ENCODE measurements around the gene SLC4A7. TPM values are rescaled to one million over a fixed set of nuclear protein-coding genes. Genes with fewer than 3 reads are reported as not detected.

SLC4A7 gene
- total and polyA plus RNA-seq, 2 donors (not counting 3 experiments of a cell fraction or from before 2014, with no cell fraction given), result 7.8 to 50.9 TPM

- H4K20me1 ChIP-seq (replicated peaks; ENCODE audit: control insufficient read depth, extremely low read depth, insufficient read depth, low read length), result no peaks in the 10 kb centered on the region
- H3K36me3 ChIP-seq (ENCODE audit: control insufficient read depth in 2 of 2, extremely low read depth in 1 of 2, insufficient read depth in 2 of 2, low read length in 2 of 2), result no peaks in the 10 kb centered on the region
- BruUV-seq (replicated peaks), result no TSS peak
- intact Hi-C loops (cut with micrococcal nuclease) (no loop called here), dilution Hi-C loops (cut with MboI; ENCODE audit: extremely low pct_ligation_motif_present, low sequenced_read_pairs) (no loop called here)
- FAIRE-seq (no peak), DNase-seq (ENCODE audit: low read depth, low spot score) (peak; percentile 29)
- TF ChIP-seq JUN (IDR thresholded peaks at IDR 0.05; ENCODE audit: borderline replicate concordance, insufficient read depth, insufficient read length, low read depth) (no peak), CTCF (IDR thresholded peaks at IDR 0.05; ENCODE audit: extremely low read depth in 1 of 2, insufficient read depth in 1 of 2, low read depth in 1 of 2, low read length in 2 of 2) (no peak), GATA2 (IDR thresholded peaks at IDR 0.05; ENCODE audit: insufficient read depth, insufficient read length, low read depth, low read length) (no peak), POLR2AphosphoS5 (IDR thresholded peaks at IDR 0.05; ENCODE audit: insufficient read depth, low read depth, low read length) (no peak), MAX (IDR thresholded peaks at IDR 0.05; ENCODE audit: insufficient read depth, insufficient read length) (no peak), POLR2A (IDR thresholded peaks at IDR 0.05; ENCODE audit: low read depth, low read length) (no peak), EZH2 (IDR thresholded peaks at IDR 0.05; ENCODE audit: borderline replicate concordance, low read depth, low read length, severe bottlenecking) (no peak), MYC (IDR thresholded peaks at IDR 0.05; ENCODE audit: low read depth, low read length) (no peak), FOS (IDR thresholded peaks at IDR 0.05; ENCODE audit: borderline replicate concordance, insufficient read depth, low read length) (no peak)
- no peaks in the 10 kb centered on the region for H3K79me2 ChIP-seq (ENCODE audit: control insufficient read depth, insufficient read depth, low read length)
- no peaks in the 10 kb centered on the region for H3K27me3 ChIP-seq (ENCODE audit: control insufficient read depth in 2 of 2, insufficient read depth in 2 of 2, low read length in 2 of 2)
- H2AFZ ChIP-seq (ENCODE audit: low read depth, low read length), result peak overlapping the region; percentile 92
- peak overlapping the region; percentile 78 for H3K9ac ChIP-seq (replicated peaks; ENCODE audit: extremely low read depth, insufficient read depth, low read length)
- H3K27ac ChIP-seq (ENCODE audit: insufficient read depth, low read depth, low read length), result peak overlapping the region; percentile 86
- no peaks in the 10 kb centered on the region for H3K9me3 ChIP-seq (replicated peaks; ENCODE audit: control insufficient read depth, insufficient read depth, low read length)
- ChIA-PET POLR2A (interaction anchor here (1.5 kb wide), 1 partner anchor 49 kb away, joined by 3 read pairs; the partner anchor contains the start of gene SLC4A7), CTCF (interaction anchor here (0.7 to 2.5 kb wide), 6 partner anchors 13 to 176 kb away, joined by 3 to 17 read pairs (median 6); no protein-coding TSS in a partner anchor)
- H3K4me1 ChIP-seq (ENCODE audit: control insufficient read depth, extremely low read depth, insufficient read depth, low read length), result peaks cover 34% of the 10 kb centered on the region
- peak overlapping the region; percentile 73 for H3K4me2 ChIP-seq (ENCODE audit: insufficient read depth, low read length)
- H3K4me3 ChIP-seq (replicated peaks in 1 of 3; ENCODE audit: insufficient read depth in 1 of 3, low read depth in 1 of 3, low read length in 3 of 3), result no peak overlapping the region
- no peaks in the 10 kb centered on the region for H3K9me1 ChIP-seq (replicated peaks; ENCODE audit: control insufficient read depth, extremely low read depth, insufficient read depth, low read length)
These were observed 49.0 kb upstream of the SLC4A7 start for GRCh38 chr3:27533261-27533607.

Measured in endothelial cell of umbilical vein (primary cell).